HepG2 (cell line): Measurements from ENCODE around the gene SECTM1. TPM values are rescaled to one million over a fixed set of nuclear protein-coding genes. Genes with fewer than 3 reads are reported as not detected.

Source experiments
- AHDC1 ChIP-seq: sonication (generic); formaldehyde crosslinking; IDR thresholded peaks from 2 replicates; pipeline ENCODE4 v1.5.1; 2020; ENCODE audit warnings: mild to moderate bottlenecking, missing genetic modification reagents, borderline replicate concordance
- ARNT2 ChIP-seq: sonication (generic); formaldehyde crosslinking; IDR thresholded peaks from 2 replicates; pipeline ENCODE4 v1.8.0; 2022; ENCODE audit warnings: mild to moderate bottlenecking, low read depth, missing genetic modification reagents, moderate library complexity
- ISX ChIP-seq: sonication (generic); formaldehyde crosslinking; conservative IDR thresholded peaks from 2 replicates; pipeline ENCODE4 v1.5.0; 2020; ENCODE audit warnings: missing genetic modification reagents
- MYNN ChIP-seq: sonication (generic); formaldehyde crosslinking; IDR thresholded peaks from 2 replicates; pipeline ENCODE4 v1.4.0; 2020; ENCODE audit warnings: mild to moderate bottlenecking, low read depth, missing genetic modification reagents
- SAP130 ChIP-seq: IDR thresholded peaks from 2 replicates; pipeline ENCODE4 v1.6.1; 2016; ENCODE audit warnings: low read depth
- SIX1 ChIP-seq: sonication (generic); formaldehyde crosslinking; IDR thresholded peaks from 2 replicates; pipeline ENCODE4 v1.4.0; 2020; ENCODE audit warnings: missing genetic modification reagents, borderline replicate concordance
- SMARCC2 ChIP-seq: fragments of 450-650 bp; IDR thresholded peaks from 2 replicates; pipeline ENCODE4 v1.6.1; 2017; ENCODE audit warnings: antibody characterized with exemption, mild to moderate bottlenecking
- SMC3 ChIP-seq: IDR thresholded peaks from 2 replicates; pipeline ENCODE4 v1.6.1; 2011; ENCODE audit warnings: low read length, improper control_type of control experiment
- SNAPC4 ChIP-seq: sonication (generic); formaldehyde crosslinking; IDR thresholded peaks from 2 replicates; pipeline ENCODE4 v1.4.0; 2020; ENCODE audit warnings: mild to moderate bottlenecking, missing genetic modification reagents
- SRF ChIP-seq: IDR thresholded peaks from 2 replicates; pipeline ENCODE4 v1.6.1; 2011; ENCODE audit warnings: mild to moderate bottlenecking, low read depth, low read length, moderate library complexity
- STAG1 ChIP-seq: sonication (generic); formaldehyde crosslinking; IDR thresholded peaks from 2 replicates; pipeline ENCODE4 v1.4.0; 2020; ENCODE audit warnings: missing genetic modification reagents
- TAF1 ChIP-seq: sonication (generic); formaldehyde crosslinking; IDR thresholded peaks from 2 replicates; pipeline ENCODE4 v1.4.0; 2020; ENCODE audit warnings: missing genetic modification reagents
- THAP9 ChIP-seq: sonication (generic); formaldehyde crosslinking; IDR thresholded peaks from 2 replicates; pipeline ENCODE4; 2020; ENCODE audit warnings: missing genetic modification reagents, mild to moderate bottlenecking, borderline replicate concordance
- ZFY ChIP-seq: sonication (generic); formaldehyde crosslinking; IDR thresholded peaks from 2 replicates; pipeline ENCODE4 v1.4.0; 2020; ENCODE audit warnings: missing genetic modification reagents
- ZNF225 ChIP-seq: sonication (generic); formaldehyde crosslinking; IDR thresholded peaks from 2 replicates; pipeline ENCODE4 v1.4.0; 2020; ENCODE audit warnings: mild to moderate bottlenecking, missing genetic modification reagents
- polyA plus RNA-seq, 8 experiments: library from polyadenylated mRNA; depleted of rRNA in 3 of 8; stranded (reverse) in 7 of 8; unstranded in 1 of 8; fragments of >200 nt; fragmentation: Illumina TruSeq in 4 of 8; extraction: Trizol in 4 of 8; gene quantifications; 2 replicates each; pipeline versions ENCODE4 v1.2.1 to v1.2.3, GENCODE V29; 2011 to 2016; ENCODE audit warnings: low read depth in 4 of 8, missing spikeins in 1 of 8, mixed read lengths in 1 of 8; ENCODE audit not compliant: insufficient read depth in 1 of 8
- total RNA-seq, 5 experiments: library from RNA; depleted of rRNA; stranded (reverse); fragments of >200 nt; fragmentation: Illumina TruSeq; extraction: Trizol; gene quantifications; 2 replicates each; pipeline ENCODE4 v1.2.3, GENCODE V29; 2016; ENCODE audit warnings: low read depth in 1 of 5

Gene SECTM1
- total and polyA plus RNA-seq, 2 of the 13 experiments (the other 11 are each of a cell fraction or from before 2014, with no cell fraction given), result 3.5 to 5.3 TPM

GRCh38 chr17:82358465-82359350 lies 25.1 kb upstream of the SECTM1 start, which contains the start of gene TEX19 (continued):
- TF ChIP-seq MYNN (CRISPR knock-in tag) (0 out of 2 replicates have a peak, but pooled peaks have one; percentile 36), THAP9 (CRISPR knock-in tag) (peak; percentile 67; the same call in 1 of the 2 replicates), SNAPC4 (peak; percentile 99), TAF1 (CRISPR knock-in tag) (0 out of 2 replicates have a peak, but pooled peaks have one; percentile 21), SIX1 (CRISPR knock-in tag) (0 out of 2 replicates have a peak, but pooled peaks have one; percentile 3), SMC3 (peak; percentile 30), SAP130 (CRISPR knock-in tag) (peak; percentile 36; the same call in 1 of the 2 replicates), SMARCC2 (no peak), ZNF225 (peak; percentile 81; the same call in 1 of the 2 replicates), STAG1 (peak; percentile 50), ARNT2 (CRISPR knock-in tag) (0 out of 2 replicates have a peak, but pooled peaks have one; percentile 50), AHDC1 (no peak), ISX (CRISPR knock-in tag) (no peak), SRF (no peak), ZFY (CRISPR knock-in tag) (peak; percentile 45; the same call in 1 of the 2 replicates)
